OCI-LY1 (cell line): ENCODE measurements around the gene LIN9.

ENCODE experiments used
- H2AFZ ChIP-seq: fragments of 200-600 bp; sonication (generic), shearing (Covaris generic); 2 replicates; pipeline ENCODE4 v1.6.0; 2014; ENCODE audit warnings: antibody characterized with exemption, mild to moderate bottlenecking, low read length
- H3F3A ChIP-seq: fragments of 200-600 bp; sonication (generic), shearing (Covaris generic); 2 replicates; pipeline ENCODE4 v1.6.0; 2014; ENCODE audit warnings: mild to moderate bottlenecking, antibody characterized with exemption, low read length, moderate library complexity; ENCODE audit not compliant: insufficient read depth
- H3K27ac ChIP-seq: fragments of 200-600 bp; sonication (generic); 2 replicates; pipeline ENCODE4 v1.5.1; 2014; ENCODE audit warnings: low read length, mixed run types, mild to moderate bottlenecking, low read depth; ENCODE audit not compliant: poor library complexity, severe bottlenecking
- H3K27me3 ChIP-seq: fragments of 200-600 bp; sonication (generic); 2 replicates; pipeline ENCODE4 v1.6.0; 2014; ENCODE audit warnings: antibody characterized with exemption, mild to moderate bottlenecking, low read length, moderate library complexity; ENCODE audit not compliant: insufficient read depth
- H3K36me3 ChIP-seq: fragments of 200-600 bp; sonication (generic); 2 replicates; pipeline ENCODE4 v1.6.1; 2014; ENCODE audit warnings: mild to moderate bottlenecking, antibody characterized with exemption, low read length, moderate library complexity, mixed read lengths; ENCODE audit not compliant: insufficient read depth
- H3K4me1 ChIP-seq: fragments of 200-600 bp; sonication (generic); 2 replicates; pipeline ENCODE4 v1.5.1; 2014; ENCODE audit warnings: mild to moderate bottlenecking, low read length, moderate library complexity; ENCODE audit not compliant: insufficient read depth, severe bottlenecking
- H3K4me2 ChIP-seq: fragments of 200-600 bp; sonication (generic), shearing (Covaris generic); 2 replicates; pipeline ENCODE4 v1.6.1; 2014; ENCODE audit warnings: low read length
- H3K4me3 ChIP-seq: fragments of 200-600 bp; sonication (generic); 2 replicates; pipeline ENCODE4 v1.5.1; 2014; ENCODE audit warnings: low read length, low read depth, mild to moderate bottlenecking, mixed read lengths; ENCODE audit not compliant: poor library complexity, severe bottlenecking
- H3K79me2 ChIP-seq: fragments of 200-600 bp; shearing (Covaris generic); 2 replicates; pipeline ENCODE4 v1.6.1; 2016; ENCODE audit warnings: mixed run types, low read length, mixed read lengths; ENCODE audit not compliant: insufficient read depth
- H3K9ac ChIP-seq: fragments of 200-600 bp; sonication (generic), shearing (Covaris generic); 2 replicates; pipeline ENCODE4 v1.6.1; 2014; ENCODE audit warnings: mild to moderate bottlenecking, low read length, mixed read lengths
- H3K9me2 ChIP-seq: fragments of 200-600 bp; sonication (generic), shearing (Covaris generic); 2 replicates; pipeline ENCODE4 v1.6.1; 2014; ENCODE audit warnings: low read depth, mild to moderate bottlenecking, low read length, mixed read lengths
- H3K9me3 ChIP-seq: fragments of 200-600 bp; shearing (Covaris generic); 2 replicates; pipeline ENCODE4 v1.6.1; 2014; ENCODE audit warnings: low read length, mixed read lengths
- H4K20me1 ChIP-seq: fragments of 200-600 bp; sonication (generic), shearing (Covaris generic); 2 replicates; pipeline ENCODE4 v1.6.0; 2016; ENCODE audit warnings: mild to moderate bottlenecking, low read length; ENCODE audit not compliant: insufficient read depth
- EZH2 ChIP-seq: fragments of 200-600 bp; sonication (generic), shearing (Covaris generic); IDR thresholded peaks from 2 replicates; pipeline ENCODE4 v1.8.0; 2017; ENCODE audit warnings: borderline replicate concordance, mixed run types, mild to moderate bottlenecking, antibody characterized with exemption, low read length, moderate library complexity, mixed read lengths
- TF ChIP-seq, protein P1 (sequence below): fragments of 200-600 bp; sonication (generic), shearing (Covaris generic); IDR thresholded peaks from 2 replicates; pipeline ENCODE4 v1.5.1; 2017; ENCODE audit warnings: mild to moderate bottlenecking, antibody characterized with exemption, low read length, moderate library complexity, mixed read lengths

Gene LIN9

DNA sequence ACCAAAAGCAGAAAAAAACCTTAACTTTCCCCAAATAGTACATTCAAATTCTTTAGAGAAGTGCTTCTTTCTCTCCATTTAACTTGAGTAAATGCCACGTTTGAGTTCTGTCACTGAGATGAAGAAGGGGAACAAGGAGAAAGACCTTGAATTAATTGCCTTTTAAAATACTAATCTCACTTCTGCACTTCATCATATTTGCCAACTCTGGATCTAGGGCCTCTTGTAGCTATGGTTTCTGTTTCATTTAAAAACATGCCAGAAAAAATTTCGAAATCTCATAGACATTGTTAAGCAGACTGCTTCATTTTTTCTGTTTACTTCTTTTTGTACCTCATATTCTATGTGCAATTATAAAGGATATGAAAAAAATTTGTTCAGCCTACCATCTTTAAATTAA is 60.9 kb downstream of the LIN9 start:
- Histone ChIP-seq H3F3A (no peaks in the 10 kb centered on the region), H3K4me2 (no peak overlapping the region), H3K4me3 (no peak overlapping the region), H3K9ac (no peak overlapping the region), H3K9me3 (no peaks in the 10 kb centered on the region), H3K9me2 (no peaks in the 10 kb centered on the region), H2AFZ (no peak overlapping the region), H4K20me1 (no peaks in the 10 kb centered on the region), H3K36me3 (peaks cover 45% of the 10 kb centered on the region), H3K27me3 (no peaks in the 10 kb centered on the region), H3K4me1 (peaks cover 16% of the 10 kb centered on the region), H3K27ac (no peak overlapping the region), H3K79me2 (no peaks in the 10 kb centered on the region)
- TF ChIP-seq, protein P1, sequence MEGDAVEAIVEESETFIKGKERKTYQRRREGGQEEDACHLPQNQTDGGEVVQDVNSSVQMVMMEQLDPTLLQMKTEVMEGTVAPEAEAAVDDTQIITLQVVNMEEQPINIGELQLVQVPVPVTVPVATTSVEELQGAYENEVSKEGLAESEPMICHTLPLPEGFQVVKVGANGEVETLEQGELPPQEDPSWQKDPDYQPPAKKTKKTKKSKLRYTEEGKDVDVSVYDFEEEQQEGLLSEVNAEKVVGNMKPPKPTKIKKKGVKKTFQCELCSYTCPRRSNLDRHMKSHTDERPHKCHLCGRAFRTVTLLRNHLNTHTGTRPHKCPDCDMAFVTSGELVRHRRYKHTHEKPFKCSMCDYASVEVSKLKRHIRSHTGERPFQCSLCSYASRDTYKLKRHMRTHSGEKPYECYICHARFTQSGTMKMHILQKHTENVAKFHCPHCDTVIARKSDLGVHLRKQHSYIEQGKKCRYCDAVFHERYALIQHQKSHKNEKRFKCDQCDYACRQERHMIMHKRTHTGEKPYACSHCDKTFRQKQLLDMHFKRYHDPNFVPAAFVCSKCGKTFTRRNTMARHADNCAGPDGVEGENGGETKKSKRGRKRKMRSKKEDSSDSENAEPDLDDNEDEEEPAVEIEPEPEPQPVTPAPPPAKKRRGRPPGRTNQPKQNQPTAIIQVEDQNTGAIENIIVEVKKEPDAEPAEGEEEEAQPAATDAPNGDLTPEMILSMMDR, result no peak
- no peak for TF ChIP-seq EZH2

DNA sequence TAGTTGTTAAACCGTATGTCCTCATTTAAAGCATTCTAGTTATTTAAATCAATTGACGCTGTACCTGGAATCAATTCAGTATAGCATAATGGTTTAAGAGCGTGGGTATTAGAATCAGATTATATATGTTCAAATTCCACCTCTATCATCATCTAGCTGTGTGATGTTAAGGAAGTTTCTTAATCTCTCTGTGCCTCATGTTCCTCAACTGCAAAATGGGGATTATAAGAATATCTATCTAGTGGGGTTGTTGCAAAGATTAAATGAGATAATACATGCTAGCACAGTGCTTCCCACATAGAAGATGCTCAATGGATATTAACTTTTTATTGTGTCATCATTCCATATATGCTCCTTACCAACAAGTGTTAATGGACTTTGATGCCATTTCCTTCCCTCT is 69.5 kb downstream of the LIN9 start:
- no peak overlapping the region for H3K9ac ChIP-seq
- TF ChIP-seq, protein P1, result no peak
- no peak for TF ChIP-seq EZH2
- no peak overlapping the region for H3K4me3 ChIP-seq

DNA sequence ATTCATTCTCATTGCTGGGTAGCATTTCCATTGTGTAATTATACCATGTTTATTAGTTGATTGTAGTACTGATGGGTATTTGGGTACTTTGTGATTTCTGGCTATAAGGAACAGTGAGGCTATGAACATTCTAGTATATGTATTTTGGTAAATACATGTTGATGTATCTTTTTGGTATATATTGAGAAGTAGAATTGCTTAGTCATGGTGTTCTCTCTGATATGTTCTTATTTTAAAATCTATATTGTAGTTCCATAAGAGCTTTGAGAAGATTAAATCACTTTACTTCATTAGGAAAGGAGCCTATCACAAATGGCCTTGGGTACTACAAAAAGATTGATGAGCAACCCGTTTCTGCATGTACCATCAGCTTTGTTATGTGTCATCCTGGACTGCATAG is 72.1 kb downstream of the LIN9 start:
- TF ChIP-seq EZH2, result no peak
- TF ChIP-seq, protein P1, result no peak
- no peaks in the 10 kb centered on the region for H3K27me3 ChIP-seq
- H3K9me2 ChIP-seq, result no peaks in the 10 kb centered on the region
- no peak overlapping the region for H3K4me2 ChIP-seq
- H3F3A ChIP-seq, result no peaks in the 10 kb centered on the region
- H4K20me1 ChIP-seq, result no peaks in the 10 kb centered on the region
- peaks cover 38% of the 10 kb centered on the region for H3K4me1 ChIP-seq
- H3K27ac ChIP-seq, result no peak overlapping the region
- no peak overlapping the region for H3K4me3 ChIP-seq
- H3K36me3 ChIP-seq, result peaks cover 46% of the 10 kb centered on the region
- H3K79me2 ChIP-seq, result no peaks in the 10 kb centered on the region
- H2AFZ ChIP-seq, result no peak overlapping the region
- no peak overlapping the region for H3K9ac ChIP-seq
- no peaks in the 10 kb centered on the region for H3K9me3 ChIP-seq

More for the DNA sequence above, 69.5 kb downstream of the LIN9 start:
- Histone ChIP-seq H3K79me2 (no peaks in the 10 kb centered on the region), H3K9me2 (no peaks in the 10 kb centered on the region), H2AFZ (no peak overlapping the region), H3K4me1 (peaks cover 15% of the 10 kb centered on the region), H3F3A (no peaks in the 10 kb centered on the region), H3K36me3 (peaks cover 43% of the 10 kb centered on the region), H4K20me1 (no peaks in the 10 kb centered on the region), H3K4me2 (no peak overlapping the region), H3K27ac (no peak overlapping the region), H3K27me3 (no peaks in the 10 kb centered on the region), H3K9me3 (no peaks in the 10 kb centered on the region)
